ENCODE measurements around the gene GPN3. TPM values are rescaled to one million over a fixed set of nuclear protein-coding genes. Genes with fewer than 3 reads are reported as not detected.

GPN3 gene
- total RNA-seq = 10 to 100 TPM; 12.5 to 29.9 (median 19.8) TPM
- polyA plus RNA-seq = 10 to 100 TPM; 11.6 to 21.2 (median 18.7) TPM
- long read RNA-seq, donor 1, transcript GPN3-201 (8 exons, 1,468 nt) = major isoform, 12 of 14 reads
- long read RNA-seq, donor 1, partial matches to known transcripts = 0 of 14 reads
- long read RNA-seq, donor 1, other reads (novel, unspliced or antisense) = 0 of 14 reads
- long read RNA-seq, donor 2, transcript GPN3-201 (8 exons, 1,468 nt) = major isoform, 9 of 18 reads
- long read RNA-seq, donor 2, partial matches to known transcripts = 0 of 18 reads
- long read RNA-seq, donor 2, other reads (novel, unspliced or antisense) = 7 of 18 reads

- H3K4me3 ChIP-seq = peak within 1 kb of the TSS; percentile 78 to 97 (median 94)
- peaks cover 0 to 22% (median 14%) of the 10 kb centered on the region in 6 donors for H3K36me3 ChIP-seq
- intact Hi-C loops (cut with DNase I; ENCODE audit: low total_unique reads) = no loop called here
- WGBS, 5 donors = 0 to 1% (median 0%) methylated on average over 39 to 78 of the region's 78 CpGs
- no peaks in the 10 kb centered on the region for H3K9me3 ChIP-seq
- peak within 1 kb of the TSS; percentile 91 to 97 (median 93) for H3K27ac ChIP-seq
- TF ChIP-seq POLR2AphosphoS5 (IDR thresholded peaks at IDR 0.05) (peak; percentile 96 to 97 (median 96)), POLR2A (IDR thresholded peaks at IDR 0.05) (peak in 2 of 3 donors; percentile 52 to 65), CTCF (IDR thresholded peaks at IDR 0.05 in 8 of 11, conservative IDR thresholded peaks at IDR 0.05 in 3 of 11) (peak in 3 of 11 experiments; percentile 18 to 43 (median 22))
- peak; percentile 96 for DNase-seq
- H3K4me1 ChIP-seq = peaks cover 19 to 42% (median 31%) of the 10 kb centered on the region in 6 donors
- H3K27me3 ChIP-seq (replicated peaks in 1 of 7) = no peaks in the 10 kb centered on the region
These were observed at the start of gene GPN3, which contains the start of gene FAM216A for GRCh38 chr12:110468214-110469048. TSS of gene GPN3 (minus strand) at chr12:110468257. CDS start at chr12:110468203, 54 bp downstream. TSS of gene FAM216A (plus strand) at chr12:110468845. CDS start at chr12:110468876, 31 bp downstream.

GRCh38 chr12:110516995-110517394, 48.9 kb upstream of the GPN3 start:
- intact Hi-C loops (cut with DNase I; ENCODE audit: low total_unique reads) = loop anchor here (10.0 kb wide), 1 partner anchor 188 kb away; no protein-coding TSS in a partner anchor
- no peak overlapping the region for H3K4me3 ChIP-seq
- no peaks in the 10 kb centered on the region for H3K36me3 ChIP-seq
- H3K27me3 ChIP-seq (replicated peaks in 1 of 7) = no peaks in the 10 kb centered on the region
- peaks cover 0 to 8% (median 7%) of the 10 kb centered on the region in 6 donors for H3K4me1 ChIP-seq
- H3K9me3 ChIP-seq = no peaks in the 10 kb centered on the region
- 88 to 97% (median 92%) methylated on average over 3 of the region's 3 CpGs for WGBS, 5 donors
- no peak overlapping the region for H3K27ac ChIP-seq
- TF ChIP-seq POLR2AphosphoS5 (IDR thresholded peaks at IDR 0.05) (no peak), POLR2A (IDR thresholded peaks at IDR 0.05) (no peak), CTCF (IDR thresholded peaks at IDR 0.05 in 8 of 11, conservative IDR thresholded peaks at IDR 0.05 in 3 of 11) (no peak)
- DNase-seq = no peak

- WGBS, 5 donors = 69 to 89% (median 83%) methylated on average over 1 of the region's 1 CpG
These were observed 46.3 kb upstream of the GPN3 start for GRCh38 chr12:110514363-110514762.

More at GRCh38 chr12:110514363-110514762, 46.3 kb upstream of the GPN3 start:
- Histone ChIP-seq H3K4me3 (no peak overlapping the region), H3K9me3 (no peaks in the 10 kb centered on the region), H3K27me3 (replicated peaks in 1 of 7) (no peaks in the 10 kb centered on the region), H3K4me1 (peaks cover 0 to 8% (median 7%) of the 10 kb centered on the region in 6 donors), H3K36me3 (no peaks in the 10 kb centered on the region), H3K27ac (no peak overlapping the region)
- intact Hi-C loops (cut with DNase I; ENCODE audit: low total_unique reads) = loop anchor here (2.0 to 10.0 kb wide), 2 partner anchors 84 to 190 kb away; no protein-coding TSS in a partner anchor
- no peak for DNase-seq
- TF ChIP-seq POLR2AphosphoS5 (IDR thresholded peaks at IDR 0.05) = no peak
- TF ChIP-seq POLR2A (IDR thresholded peaks at IDR 0.05) = no peak
- TF ChIP-seq CTCF (IDR thresholded peaks at IDR 0.05 in 8 of 11, conservative IDR thresholded peaks at IDR 0.05 in 3 of 11) = no peak

Measured in spleen (tissue), 13 donors.